A673 (cell line): Measurements from ENCODE around the gene TENM4. TPM values are rescaled to one million over a fixed set of nuclear protein-coding genes. Genes with fewer than 3 reads are reported as not detected.

ENCODE experiments used
- BruUV-seq: library from RNA; stranded (reverse); fragments of 400-500 nt; replicated peaks from 2 replicates; lab custom pipeline; 2021; lab: Mats Ljungman, UMichigan
- CTCF ChIA-PET: fragments of 300-600 bp; sonication (Branson Sonifier 250); formaldehyde crosslinking; loops from one replicate; lab custom pipeline; 2022; ENCODE audit warnings: antibody characterized with exemption; lab: Charles Lee
- POLR2A ChIA-PET: fragments of 300-600 bp; sonication (Branson Sonifier 250); formaldehyde crosslinking; loops from one replicate; lab custom pipeline; 2022; ENCODE audit warnings: antibody characterized with exemption; ENCODE audit not compliant: low non-redundant PET; lab: Charles Lee
- DNase-seq: peaks from one replicate; pipeline ENCODE4 v3.0.0-alpha.2; 2015; ENCODE audit warnings: low spot score
- H3K27ac ChIP-seq: fragments of 200-600 bp; sonication (generic); 2 replicates; pipeline ENCODE4 v1.5.1; 2016; ENCODE audit warnings: mixed run types, low read depth, mild to moderate bottlenecking, mixed read lengths, antibody characterized with exemption, low read length; ENCODE audit not compliant: poor library complexity, severe bottlenecking
- H3K27me3 ChIP-seq: fragments of 200-600 bp; sonication (generic); replicated peaks from 2 replicates; pipeline ENCODE4 v1.6.1; 2017; ENCODE audit warnings: mixed run types, low read depth, mild to moderate bottlenecking, mixed read lengths, antibody characterized with exemption, low read length; ENCODE audit not compliant: insufficient read depth, poor library complexity
- H3K36me3 ChIP-seq: fragments of 200-600 bp; sonication (generic); 2 replicates; pipeline ENCODE4 v1.6.1; 2016; ENCODE audit warnings: mixed run types, mild to moderate bottlenecking, mixed read lengths, antibody characterized with exemption, low read length; ENCODE audit not compliant: insufficient read depth, poor library complexity, severe bottlenecking
- H3K4me1 ChIP-seq: fragments of 200-600 bp; sonication (generic); 2 replicates; pipeline ENCODE4 v1.6.1; 2017; ENCODE audit warnings: mixed run types, mild to moderate bottlenecking, mixed read lengths, antibody characterized with exemption, low read length; ENCODE audit not compliant: insufficient read depth, poor library complexity, severe bottlenecking
- H3K4me3 ChIP-seq: fragments of 200-600 bp; sonication (generic); 2 replicates; pipeline ENCODE4 v1.5.1; 2016; ENCODE audit warnings: low read depth, mixed run types, mild to moderate bottlenecking, mixed read lengths, low read length; ENCODE audit not compliant: poor library complexity, severe bottlenecking
- H3K9me3 ChIP-seq: fragments of 200-600 bp; sonication (generic); 2 replicates; pipeline ENCODE4 v1.6.1; 2016; ENCODE audit warnings: mixed run types, low read depth, mild to moderate bottlenecking, mixed read lengths, antibody characterized with exemption, low read length; ENCODE audit not compliant: poor library complexity, severe bottlenecking
- EZH2 ChIP-seq: fragments of 200-600 bp; sonication (generic); IDR thresholded peaks from 2 replicates; pipeline ENCODE4 v1.6.1; 2017; ENCODE audit warnings: borderline replicate concordance, low read depth, mild to moderate bottlenecking, mixed read lengths, antibody characterized with exemption, low read length; ENCODE audit not compliant: poor library complexity, severe bottlenecking
- intact Hi-C: fragments of 100-400 bp; cut with micrococcal nuclease; formaldehyde crosslinking; loops from one replicate; pipeline ENCODE4 v1.10.0; 2022; ENCODE audit not compliant: unreplicated experiment
- total RNA-seq: library from RNA; stranded (reverse); gene quantifications from 2 replicates; pipeline ENCODE4 v1.2.3, GENCODE V29; 2021
- TF ChIP-seq, protein P1 (sequence below): fragments of 300-800, 200-600 bp; sonication (generic); conservative IDR thresholded peaks from 2 replicates; pipeline ENCODE4 v1.5.1; 2017; ENCODE audit warnings: low read depth, mild to moderate bottlenecking, antibody characterized with exemption, low read length, moderate library complexity, mixed read lengths

TENM4 gene
- total RNA-seq, 1 experiment from 2014 or later: 0.11 TPM

DNA sequence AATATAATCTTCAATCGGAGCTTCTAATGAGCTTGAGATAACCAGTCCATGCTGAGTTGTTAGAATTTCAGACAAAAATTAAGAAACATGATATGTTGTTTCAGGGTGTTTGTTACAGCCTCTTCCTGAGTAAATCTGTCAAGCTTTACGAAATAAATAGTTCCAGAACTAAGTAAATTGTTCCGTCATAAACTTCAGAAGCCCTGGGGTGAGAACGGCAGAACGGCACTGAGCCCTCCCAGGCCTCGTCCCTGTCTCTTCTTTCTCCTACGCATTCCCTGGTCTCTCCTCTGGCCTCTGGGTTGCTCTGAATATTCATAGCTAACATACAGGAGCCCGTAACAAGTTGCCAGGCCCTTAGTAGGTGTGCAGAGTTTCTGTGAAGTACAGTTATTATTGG is 475.4 kb downstream of the TENM4 start:
- Histone ChIP-seq H3K9me3 (no peaks in the 10 kb centered on the region), H3K36me3 (no peaks in the 10 kb centered on the region), H3K27me3 (peaks cover 91% of the 10 kb centered on the region), H3K4me3 (no peak overlapping the region), H3K4me1 (no peaks in the 10 kb centered on the region), H3K27ac (no peak overlapping the region)
- ChIA-PET POLR2A (no interaction called here), CTCF (no interaction called here)
- no peak for TF ChIP-seq EZH2
- TF ChIP-seq, protein P1, sequence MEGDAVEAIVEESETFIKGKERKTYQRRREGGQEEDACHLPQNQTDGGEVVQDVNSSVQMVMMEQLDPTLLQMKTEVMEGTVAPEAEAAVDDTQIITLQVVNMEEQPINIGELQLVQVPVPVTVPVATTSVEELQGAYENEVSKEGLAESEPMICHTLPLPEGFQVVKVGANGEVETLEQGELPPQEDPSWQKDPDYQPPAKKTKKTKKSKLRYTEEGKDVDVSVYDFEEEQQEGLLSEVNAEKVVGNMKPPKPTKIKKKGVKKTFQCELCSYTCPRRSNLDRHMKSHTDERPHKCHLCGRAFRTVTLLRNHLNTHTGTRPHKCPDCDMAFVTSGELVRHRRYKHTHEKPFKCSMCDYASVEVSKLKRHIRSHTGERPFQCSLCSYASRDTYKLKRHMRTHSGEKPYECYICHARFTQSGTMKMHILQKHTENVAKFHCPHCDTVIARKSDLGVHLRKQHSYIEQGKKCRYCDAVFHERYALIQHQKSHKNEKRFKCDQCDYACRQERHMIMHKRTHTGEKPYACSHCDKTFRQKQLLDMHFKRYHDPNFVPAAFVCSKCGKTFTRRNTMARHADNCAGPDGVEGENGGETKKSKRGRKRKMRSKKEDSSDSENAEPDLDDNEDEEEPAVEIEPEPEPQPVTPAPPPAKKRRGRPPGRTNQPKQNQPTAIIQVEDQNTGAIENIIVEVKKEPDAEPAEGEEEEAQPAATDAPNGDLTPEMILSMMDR: no peak
- BruUV-seq: no TSS peak
- intact Hi-C loops: no loop called here
- no peak for DNase-seq

DNA sequence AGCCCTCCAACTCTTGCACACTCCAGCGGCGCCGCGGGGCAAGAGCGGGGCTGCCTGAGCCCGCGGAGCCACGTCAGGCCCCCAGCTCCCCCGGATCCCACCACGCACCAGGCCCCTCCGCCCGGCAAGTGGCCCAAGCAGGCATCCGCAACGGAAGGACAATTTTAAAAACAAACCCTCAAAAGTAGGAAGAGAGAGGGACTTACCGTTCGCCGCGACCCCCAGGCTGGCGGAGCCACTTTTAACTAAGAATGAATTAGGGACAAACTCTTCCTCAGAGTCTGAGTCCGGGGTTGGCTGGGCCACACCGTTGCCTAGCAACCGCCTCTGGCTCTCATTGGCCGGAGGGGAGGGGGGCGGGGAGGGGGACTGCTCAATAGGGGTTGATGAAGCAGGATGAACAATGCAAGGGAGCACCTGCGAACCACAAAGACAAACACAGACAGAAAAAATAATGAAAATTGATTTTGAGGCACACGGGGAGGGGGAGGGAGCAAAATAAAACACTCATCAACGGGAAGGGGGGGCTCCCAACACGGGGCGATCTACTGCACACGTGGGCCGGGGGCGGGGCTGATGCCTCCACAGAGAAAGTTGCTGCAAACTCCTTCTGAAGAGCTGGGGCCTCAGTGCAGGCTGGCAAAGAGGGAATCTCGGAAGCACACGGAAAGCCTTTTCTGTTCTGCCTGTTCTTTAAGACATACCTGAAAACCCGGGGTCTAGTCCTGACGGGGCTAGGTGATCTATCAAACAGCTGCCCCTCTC is 478.7 kb downstream of the TENM4 start:
- ChIA-PET CTCF (no interaction called here), POLR2A (no interaction called here)
- intact Hi-C loops: no loop called here
- DNase-seq: peak; percentile 38
- peaks cover 65% of the 10 kb centered on the region for H3K27me3 ChIP-seq
- no peaks in the 10 kb centered on the region for H3K9me3 ChIP-seq
- TF ChIP-seq EZH2: no peak
- TF ChIP-seq, protein P1: no peak
- H3K27ac ChIP-seq: no peak overlapping the region
- BruUV-seq: no TSS peak
- H3K36me3 ChIP-seq: no peaks in the 10 kb centered on the region
- no peaks in the 10 kb centered on the region for H3K4me1 ChIP-seq
- H3K4me3 ChIP-seq: no peak overlapping the region

DNA sequence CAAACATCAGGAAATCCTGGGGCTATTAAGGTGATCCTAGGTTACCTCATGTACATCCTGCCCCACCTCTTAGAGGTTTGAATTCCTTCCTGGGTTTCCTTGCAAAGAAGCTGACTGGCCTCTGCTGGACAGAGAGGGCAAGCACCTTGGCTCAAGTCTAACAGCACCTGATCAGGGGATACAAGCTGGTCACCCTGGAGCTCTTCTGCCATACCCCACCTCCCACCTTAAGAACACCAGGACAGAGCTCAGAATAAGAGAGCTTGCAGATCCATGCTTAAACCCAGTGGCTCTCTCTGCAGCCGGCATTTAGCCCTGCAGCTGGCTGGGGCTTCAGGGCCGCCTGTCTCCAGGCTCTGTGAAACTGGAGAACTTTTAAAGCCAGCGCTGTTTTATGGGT is 479.6 kb downstream of the TENM4 start:
- peak; percentile 30 for TF ChIP-seq EZH2
- TF ChIP-seq, protein P1: 0 out of 2 replicates have a peak, but pooled peaks have one; percentile 17
- ChIA-PET CTCF (no interaction called here), POLR2A (no interaction called here)
- H3K27me3 ChIP-seq: peaks cover 62% of the 10 kb centered on the region
- no TSS peak for BruUV-seq
- H3K4me3 ChIP-seq: no peak overlapping the region
- no peaks in the 10 kb centered on the region for H3K4me1 ChIP-seq
- no peaks in the 10 kb centered on the region for H3K36me3 ChIP-seq
- no peaks in the 10 kb centered on the region for H3K9me3 ChIP-seq
- no peak overlapping the region for H3K27ac ChIP-seq
- DNase-seq: peak; percentile 15
- intact Hi-C loops: no loop called here
